HEK293 (cell line): ENCODE measurements around the gene TRIM36.

Source experiments
- MYNN ChIP-seq: fragments of 450-650 bp; formaldehyde crosslinking; IDR thresholded peaks from 2 replicates; pipeline ENCODE4 v1.5.1; 2016; ENCODE audit warnings: missing biosample characterization, missing genetic modification characterization, borderline replicate concordance
- WT1 ChIP-seq: fragments of 450-650 bp; formaldehyde crosslinking; IDR thresholded peaks from 2 replicates; pipeline ENCODE4 v1.5.1; 2016; ENCODE audit warnings: missing biosample characterization, missing genetic modification characterization
- ZNF175 ChIP-seq: fragments of 450-650 bp; formaldehyde crosslinking; IDR thresholded peaks from 2 replicates; pipeline ENCODE4 v1.5.1; 2016; ENCODE audit warnings: missing biosample characterization, missing genetic modification characterization
- ZNF514 ChIP-seq: fragments of 450-650 bp; formaldehyde crosslinking; IDR thresholded peaks from 2 replicates; pipeline ENCODE4 v1.5.1; 2016; ENCODE audit warnings: missing biosample characterization, missing genetic modification characterization
- ZNF785 ChIP-seq: fragments of 450-650 bp; formaldehyde crosslinking; IDR thresholded peaks from 2 replicates; pipeline ENCODE4 v1.5.1; 2016; ENCODE audit warnings: missing biosample characterization, missing genetic modification characterization
- ZSCAN16 ChIP-seq: fragments of 450-650 bp; formaldehyde crosslinking; IDR thresholded peaks from 2 replicates; pipeline ENCODE4 v1.5.1; 2016; ENCODE audit warnings: missing biosample characterization, missing genetic modification characterization

GRCh38 chr5:115192098-115192497 is 22.4 kb upstream of the TRIM36 start:
- no peak for TF ChIP-seq ZSCAN16
- TF ChIP-seq MYNN = no peak
- TF ChIP-seq ZNF785 (tag by site-specific recombination) = no peak
- no peak for TF ChIP-seq ZNF514 (tag by site-specific recombination)
- TF ChIP-seq WT1 (tag by site-specific recombination) = no peak
- TF ChIP-seq ZNF175 = no peak
